KMS-11 (cell line): Measurements from ENCODE around the gene CACNA1S.

ENCODE experiments used
- H2AFZ ChIP-seq: fragments of 200-600 bp; sonication (generic); 2 replicates; pipeline ENCODE4 v1.6.1; 2016; ENCODE audit warnings: antibody characterized with exemption, mixed run types, low read depth
- H3K27ac ChIP-seq: fragments of 200-600 bp; sonication (generic); 2 replicates; pipeline ENCODE4 v1.6.1; 2016; ENCODE audit warnings: mild to moderate bottlenecking, mixed run types
- H3K27me3 ChIP-seq: fragments of 200-600 bp; sonication (generic); 2 replicates; pipeline ENCODE4 v1.6.1; 2017; ENCODE audit warnings: mild to moderate bottlenecking, low read depth, mixed run types, moderate library complexity; ENCODE audit not compliant: insufficient read depth
- H3K36me3 ChIP-seq: fragments of 200-600 bp; sonication (generic); 2 replicates; pipeline ENCODE4 v1.6.1; 2017; ENCODE audit warnings: mild to moderate bottlenecking, mixed run types; ENCODE audit not compliant: insufficient read depth
- H3K4me1 ChIP-seq: fragments of 200-600 bp; sonication (generic); 2 replicates; pipeline ENCODE4 v1.6.1; 2016; ENCODE audit warnings: mild to moderate bottlenecking, low read depth, mixed run types; ENCODE audit not compliant: poor library complexity, severe bottlenecking
- H3K4me2 ChIP-seq: fragments of 200-600 bp; sonication (generic); 2 replicates; pipeline ENCODE4 v1.7.0; 2016; ENCODE audit warnings: mild to moderate bottlenecking, mixed run types
- H3K4me3 ChIP-seq: fragments of 200-600 bp; sonication (generic); IDR thresholded peaks from 2 replicates; pipeline ENCODE4 v1.6.1; 2017; ENCODE audit warnings: low read depth, low read length, mixed read lengths; ENCODE audit not compliant: insufficient read depth
- H3K79me2 ChIP-seq: fragments of 200-600 bp; sonication (generic); 2 replicates; pipeline ENCODE4 v1.6.1; 2016; ENCODE audit warnings: low read depth, mixed run types; ENCODE audit not compliant: insufficient read depth
- H3K9ac ChIP-seq: fragments of 200-600 bp; sonication (generic); 2 replicates; pipeline ENCODE4 v1.6.1; 2016; ENCODE audit warnings: mild to moderate bottlenecking, mixed run types
- H4K20me1 ChIP-seq: fragments of 200-600 bp; sonication (generic); 2 replicates; pipeline ENCODE4 v1.6.1; 2016; ENCODE audit warnings: mild to moderate bottlenecking, mixed run types; ENCODE audit not compliant: insufficient read depth
- CTCF ChIP-seq: fragments of 200-600 bp; sonication (generic); conservative IDR thresholded peaks from 2 replicates; pipeline ENCODE4 v1.6.1; 2017; ENCODE audit warnings: low read depth, mild to moderate bottlenecking, antibody characterized with exemption, low read length, moderate library complexity, mixed read lengths

Gene CACNA1S

GRCh38 chr1:201091256-201091655 is 21.0 kb downstream of the CACNA1S start:
- H2AFZ ChIP-seq, result no peak overlapping the region
- no peak for TF ChIP-seq CTCF
- H3K79me2 ChIP-seq, result no peaks in the 10 kb centered on the region
- no peaks in the 10 kb centered on the region for H4K20me1 ChIP-seq
- H3K36me3 ChIP-seq, result no peaks in the 10 kb centered on the region
- H3K4me2 ChIP-seq, result no peak overlapping the region
- no peak overlapping the region for H3K9ac ChIP-seq
- H3K27ac ChIP-seq, result no peak overlapping the region
- H3K27me3 ChIP-seq, result no peaks in the 10 kb centered on the region
- H3K4me3 ChIP-seq, result no peak overlapping the region
- no peaks in the 10 kb centered on the region for H3K4me1 ChIP-seq

- H4K20me1 ChIP-seq, result no peaks in the 10 kb centered on the region
- H2AFZ ChIP-seq, result no peak overlapping the region
- H3K4me3 ChIP-seq, result no peak overlapping the region
- no peak for TF ChIP-seq CTCF
- H3K4me1 ChIP-seq, result no peaks in the 10 kb centered on the region
- no peaks in the 10 kb centered on the region for H3K79me2 ChIP-seq
- no peaks in the 10 kb centered on the region for H3K36me3 ChIP-seq
- H3K27me3 ChIP-seq, result no peaks in the 10 kb centered on the region
- H3K4me2 ChIP-seq, result no peak overlapping the region
- H3K27ac ChIP-seq, result no peak overlapping the region
- no peak overlapping the region for H3K9ac ChIP-seq
Observed at GRCh38 chr1:201090541-201090940, 21.7 kb downstream of the CACNA1S start.

- H3K27me3 ChIP-seq, result no peaks in the 10 kb centered on the region
- no peaks in the 10 kb centered on the region for H3K36me3 ChIP-seq
- H3K4me3 ChIP-seq, result no peak overlapping the region
- no peak for TF ChIP-seq CTCF
- no peaks in the 10 kb centered on the region for H3K79me2 ChIP-seq
- H3K4me1 ChIP-seq, result no peaks in the 10 kb centered on the region
- no peak overlapping the region for H3K27ac ChIP-seq
- H2AFZ ChIP-seq, result no peak overlapping the region
- H3K4me2 ChIP-seq, result no peak overlapping the region
- no peak overlapping the region for H3K9ac ChIP-seq
- H4K20me1 ChIP-seq, result no peaks in the 10 kb centered on the region
Observed at GRCh38 chr1:201089596-201089995, 22.6 kb downstream of the CACNA1S start.

GRCh38 chr1:201088901-201089525 is 23.2 kb downstream of the CACNA1S start:
- H3K4me1 ChIP-seq, result no peaks in the 10 kb centered on the region
- no peak overlapping the region for H3K4me3 ChIP-seq
- H4K20me1 ChIP-seq, result no peaks in the 10 kb centered on the region
- no peaks in the 10 kb centered on the region for H3K36me3 ChIP-seq
- no peaks in the 10 kb centered on the region for H3K27me3 ChIP-seq
- TF ChIP-seq CTCF, result no peak
- H2AFZ ChIP-seq, result no peak overlapping the region
- no peak overlapping the region for H3K4me2 ChIP-seq
- H3K79me2 ChIP-seq, result no peaks in the 10 kb centered on the region
- H3K9ac ChIP-seq, result no peak overlapping the region
- no peak overlapping the region for H3K27ac ChIP-seq
